ENCODE data around the gene GYPE.
"Not testable (repeated sequence)": the region's sequence is repeated elsewhere in the genome, so short reads cannot be mapped to it uniquely, and the experiment has no call there.

GYPE gene

DNA sequence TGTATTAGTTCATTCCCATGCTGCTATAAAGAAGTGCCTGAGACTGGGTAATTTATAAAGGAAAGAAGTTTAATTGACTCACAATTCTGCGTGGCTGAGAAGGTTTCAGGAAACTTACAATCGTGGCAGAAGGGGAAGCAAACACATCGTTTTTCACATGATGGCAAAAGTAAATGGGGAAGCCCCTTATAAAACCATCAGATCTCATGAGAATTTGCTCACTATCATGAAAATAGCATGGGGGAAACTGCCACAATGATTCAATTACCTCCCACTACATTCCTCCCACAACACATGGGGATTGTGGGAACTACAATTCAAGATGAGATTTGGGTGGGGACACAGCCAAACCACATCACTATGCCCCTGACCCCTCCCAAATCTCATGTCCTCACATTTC lies 35.4 kb downstream of the GYPE start:
- DNase-seq, result not testable (repeated sequence)

DNA sequence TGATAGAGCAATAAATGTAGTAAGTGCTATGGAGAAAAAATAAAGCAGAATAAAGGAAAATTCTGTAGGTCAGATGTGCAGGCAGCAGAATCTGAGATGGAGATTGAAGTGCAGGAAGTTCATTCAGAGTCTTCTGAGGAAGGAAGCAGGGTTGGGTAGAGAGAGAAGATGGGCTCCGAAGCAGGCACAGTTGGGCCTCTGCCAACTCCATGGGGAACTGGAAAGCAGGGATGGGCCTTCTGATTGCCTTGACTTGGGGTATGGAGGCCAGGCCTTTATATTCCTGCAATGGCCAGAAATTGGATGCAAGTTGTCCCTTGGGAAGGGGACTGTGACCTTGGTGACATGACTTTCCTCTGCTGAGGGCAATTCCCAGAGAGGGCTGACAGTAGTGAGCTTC lies 42.6 kb downstream of the GYPE start:
- DNase-seq, result not testable (repeated sequence)

DNA sequence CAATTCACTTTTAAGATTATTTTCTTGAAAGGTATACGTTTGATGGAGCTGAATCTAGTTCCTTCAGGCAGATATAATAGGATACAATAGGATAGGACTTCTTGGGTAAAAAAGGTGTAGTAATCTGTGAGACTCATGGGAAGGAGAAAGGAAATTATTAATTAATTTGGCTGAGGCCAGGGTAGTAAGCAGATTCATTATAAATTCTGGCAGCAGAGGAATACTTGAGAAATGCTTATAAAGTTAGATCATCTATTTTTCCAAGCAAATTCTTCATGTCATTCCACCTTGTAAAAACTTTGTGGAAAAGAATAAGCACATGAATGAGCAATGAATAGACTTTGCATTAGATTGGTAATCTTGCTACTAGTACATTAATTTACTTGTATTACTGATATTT lies 46.9 kb downstream of the GYPE start:
- DNase-seq, result no peak

DNA sequence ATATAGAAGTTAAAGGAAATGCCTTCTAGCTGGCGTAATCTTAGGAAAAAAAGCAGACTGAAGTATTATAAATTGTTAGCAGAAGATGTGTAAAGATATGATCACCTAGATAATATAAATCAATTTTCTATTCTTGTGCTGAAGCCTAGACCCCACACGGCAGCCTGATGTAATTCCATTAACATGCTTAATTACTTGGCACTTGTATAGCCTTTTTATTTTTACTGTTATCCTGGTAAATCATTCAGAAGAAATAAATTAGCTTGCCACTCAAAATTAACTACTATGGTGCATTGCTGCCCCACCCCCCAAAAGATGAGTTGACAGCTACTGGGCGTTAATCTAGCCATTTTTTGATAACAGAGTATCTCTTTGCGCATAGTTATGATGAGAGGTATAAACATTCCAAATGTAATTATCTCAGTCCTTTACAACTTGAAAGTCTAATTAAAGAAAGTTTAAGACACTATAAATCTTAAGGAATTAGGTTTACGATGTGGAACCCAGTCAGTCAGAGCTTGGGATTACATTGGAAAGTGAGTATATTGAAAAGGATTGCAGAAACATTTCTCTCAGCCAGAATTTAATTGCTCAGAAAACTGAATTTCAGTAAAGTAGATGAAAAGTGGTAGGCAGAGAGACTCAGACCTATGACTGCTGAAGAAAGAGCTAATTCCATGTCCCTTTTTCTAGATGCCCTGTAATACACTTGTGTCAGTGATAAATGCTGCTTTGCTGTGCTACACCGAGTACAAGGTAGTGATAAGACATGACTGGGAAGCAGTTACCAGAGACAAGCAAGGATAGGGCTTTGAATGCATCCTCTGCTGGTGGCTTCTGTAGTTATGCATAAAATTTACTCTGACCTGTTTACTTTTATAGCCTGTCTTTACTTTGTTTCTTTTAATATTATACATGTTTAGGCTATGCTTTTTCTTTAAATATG lies 47.7 kb downstream of the GYPE start:
- not testable (repeated sequence) for DNase-seq

DNA sequence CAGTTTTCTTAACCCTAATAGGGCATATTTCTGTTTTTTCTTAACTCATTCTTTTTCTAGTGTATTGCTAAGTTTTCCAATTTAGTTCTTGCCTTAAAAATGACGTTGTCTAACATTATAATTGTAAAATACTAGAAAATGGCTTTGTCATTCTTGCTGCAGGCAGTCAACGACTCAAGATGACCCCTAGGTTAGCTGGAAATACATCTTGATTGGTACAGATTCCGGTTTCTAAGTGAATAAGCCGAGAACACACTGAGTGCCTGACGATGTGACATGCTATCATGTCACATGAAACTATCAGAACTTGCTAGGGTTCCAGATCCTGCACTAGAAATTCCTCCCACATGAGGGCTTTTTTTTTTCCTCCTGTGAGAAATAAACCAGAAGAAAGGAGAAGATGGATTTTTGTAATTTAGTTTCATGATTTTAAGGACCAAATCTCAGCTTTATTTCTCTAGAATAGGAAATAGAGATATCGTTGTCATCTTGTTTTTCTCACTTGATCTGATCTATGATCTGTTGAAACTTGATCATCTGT lies 49.3 kb downstream of the GYPE start:
- not testable (repeated sequence) for DNase-seq

DNA sequence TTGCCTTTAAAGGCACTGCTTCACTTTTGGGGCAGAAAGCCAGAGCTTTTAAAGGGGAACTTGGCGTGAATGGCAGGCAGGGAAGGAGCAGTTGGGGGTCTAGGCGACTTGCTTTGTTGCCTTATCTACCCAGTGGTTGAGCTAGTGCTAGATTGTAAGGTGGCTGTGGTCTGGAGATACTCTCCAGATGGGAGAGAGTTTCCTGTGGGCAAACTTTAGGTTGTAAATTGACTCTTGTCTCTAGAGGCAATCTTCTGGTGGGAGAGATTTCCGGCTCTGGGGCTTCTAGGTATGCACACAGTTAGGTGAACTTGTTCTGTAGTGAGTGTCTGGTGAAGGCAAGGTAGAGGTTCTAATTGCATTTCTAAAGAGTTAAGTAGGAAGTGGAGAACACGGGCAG lies 50.7 kb downstream of the GYPE start:
- not testable (repeated sequence) for DNase-seq

DNA sequence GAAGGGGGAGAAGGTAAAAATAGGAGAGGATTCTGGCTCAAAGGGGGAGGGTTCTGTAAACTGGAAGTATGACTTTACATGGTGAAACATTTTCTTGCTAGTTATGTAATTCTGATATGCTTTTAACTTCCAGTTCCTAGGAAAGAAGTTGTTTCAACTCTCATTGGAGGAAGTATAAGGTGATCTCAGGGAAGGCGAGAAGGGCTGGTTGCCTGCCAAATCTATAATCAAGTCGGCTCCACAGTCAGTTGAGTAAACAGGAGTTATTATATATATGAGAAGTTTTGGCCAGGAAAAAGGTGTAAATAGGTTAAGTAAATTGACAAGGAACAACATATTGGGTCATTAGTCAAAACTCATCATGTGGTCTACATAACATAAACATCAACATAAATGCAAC lies 56.1 kb downstream of the GYPE start:
- DNase-seq, result not testable (repeated sequence)

DNA sequence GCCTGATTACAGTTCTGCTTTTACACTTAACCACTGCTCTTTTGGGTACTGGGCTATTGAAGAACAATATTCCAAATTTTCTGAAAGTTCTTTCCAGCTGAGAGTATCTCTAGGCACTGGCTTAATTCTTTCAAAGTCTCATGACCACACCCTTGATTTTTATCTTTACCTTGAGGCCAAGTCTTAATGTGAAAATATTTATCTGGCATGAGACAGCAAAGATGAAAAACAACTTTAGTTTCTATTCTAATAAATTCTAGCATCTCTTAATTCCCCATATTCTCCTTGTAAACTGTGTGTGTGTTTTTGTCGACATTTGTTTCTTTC lies 61.9 kb downstream of the GYPE start:
- DNase-seq, result not testable (repeated sequence)

DNA sequence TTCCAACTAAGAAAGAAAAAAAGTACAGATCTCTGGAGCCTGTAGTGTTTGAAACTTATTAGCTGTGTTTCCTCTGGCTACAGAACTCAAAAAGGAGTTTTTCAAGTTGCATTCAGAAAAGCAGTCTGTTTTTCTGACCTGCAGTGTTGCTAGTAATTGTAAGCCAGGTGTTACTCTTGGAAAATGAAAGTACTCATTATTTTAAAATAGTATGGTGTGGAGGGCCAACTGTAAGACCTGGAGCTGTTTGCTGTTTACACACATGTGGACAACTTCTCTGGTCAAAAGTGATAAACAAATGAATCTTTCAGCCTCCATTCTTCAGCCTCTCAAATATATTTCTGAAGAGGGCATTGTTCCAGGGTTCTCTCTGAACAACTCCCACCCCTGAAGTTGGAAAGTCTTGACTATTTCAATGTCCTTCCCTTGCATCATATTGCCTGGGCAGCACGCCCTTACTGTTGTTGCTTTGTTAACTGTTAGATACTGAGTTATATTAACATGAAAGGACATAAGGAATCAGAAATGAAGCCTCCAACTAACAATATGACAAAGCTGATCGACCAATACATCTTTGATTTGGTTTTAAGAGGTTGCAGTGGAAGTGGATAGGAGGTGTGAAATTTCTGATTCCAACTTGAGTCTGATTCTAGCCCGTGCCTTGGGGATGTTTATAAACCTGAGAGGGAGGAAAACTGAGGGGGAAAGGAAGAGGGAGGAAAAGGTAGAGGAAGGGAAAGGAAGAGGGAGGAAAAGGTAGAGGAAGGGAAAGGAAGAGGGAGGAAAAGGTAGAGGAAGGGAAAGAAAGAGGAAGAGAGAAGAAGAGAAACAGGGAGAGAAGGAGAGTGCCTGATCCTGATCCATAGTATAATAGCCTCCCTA lies 62.5 kb downstream of the GYPE start:
- DNase-seq, result not testable (repeated sequence)

DNA sequence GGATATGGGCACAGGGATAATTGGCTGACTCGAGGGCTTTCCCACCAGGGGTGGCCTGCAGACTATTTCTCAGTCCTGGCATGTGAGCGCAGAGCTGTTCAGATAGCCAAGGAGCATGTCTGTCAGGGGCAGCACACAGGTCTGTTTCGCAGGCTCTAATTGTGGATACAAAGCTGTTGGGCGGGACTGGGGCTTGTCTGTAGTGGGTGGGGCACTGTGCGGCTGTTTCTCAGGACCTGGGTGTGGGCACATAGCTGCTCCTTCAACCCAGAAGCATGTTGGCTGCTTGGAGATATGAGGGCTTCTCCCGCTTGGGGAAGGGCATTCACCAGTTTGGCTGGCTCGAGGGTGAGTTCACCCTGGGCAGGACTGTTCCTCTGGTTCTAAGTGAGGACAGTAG lies 65.9 kb downstream of the GYPE start:
- DNase-seq, result not testable (repeated sequence)

DNA sequence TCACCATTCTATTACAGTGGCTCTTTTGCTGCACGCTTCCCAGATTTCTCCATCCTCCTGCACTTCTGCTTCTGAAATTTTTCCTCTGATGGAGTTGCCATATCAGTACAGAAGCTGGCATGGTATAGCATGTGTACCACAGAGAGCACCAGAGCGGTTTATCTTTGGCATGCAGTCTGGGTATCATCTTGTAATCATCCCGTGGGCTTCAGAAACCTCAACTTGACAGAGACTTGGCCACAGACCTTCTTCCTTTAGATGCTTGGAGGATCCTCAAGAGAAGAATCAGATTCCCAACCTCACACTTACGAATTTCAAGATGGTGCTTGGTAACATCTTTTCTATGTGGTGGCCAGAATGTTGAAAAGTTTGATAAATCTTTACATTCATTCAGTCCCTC lies 71.2 kb downstream of the GYPE start:
- DNase-seq, result not testable (repeated sequence)

DNA sequence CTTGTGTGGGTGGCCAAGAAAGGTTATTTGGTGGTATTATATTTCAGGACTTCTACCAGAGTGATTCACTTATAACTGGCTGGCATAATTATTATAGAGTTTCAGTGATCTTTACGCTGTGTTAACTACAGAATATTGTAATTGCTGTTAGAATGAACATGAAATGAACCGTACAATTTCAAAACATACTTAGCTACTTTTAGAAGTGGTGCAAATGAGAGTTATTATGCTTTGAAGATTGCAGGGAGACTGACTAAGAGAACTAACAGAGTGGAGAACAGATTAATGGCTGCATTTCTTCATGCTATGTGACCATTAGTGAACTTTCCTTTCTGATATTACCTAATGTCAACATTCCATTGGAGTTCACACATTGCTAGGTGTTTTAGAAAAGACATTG lies 71.7 kb downstream of the GYPE start:
- not testable (repeated sequence) for DNase-seq

DNA sequence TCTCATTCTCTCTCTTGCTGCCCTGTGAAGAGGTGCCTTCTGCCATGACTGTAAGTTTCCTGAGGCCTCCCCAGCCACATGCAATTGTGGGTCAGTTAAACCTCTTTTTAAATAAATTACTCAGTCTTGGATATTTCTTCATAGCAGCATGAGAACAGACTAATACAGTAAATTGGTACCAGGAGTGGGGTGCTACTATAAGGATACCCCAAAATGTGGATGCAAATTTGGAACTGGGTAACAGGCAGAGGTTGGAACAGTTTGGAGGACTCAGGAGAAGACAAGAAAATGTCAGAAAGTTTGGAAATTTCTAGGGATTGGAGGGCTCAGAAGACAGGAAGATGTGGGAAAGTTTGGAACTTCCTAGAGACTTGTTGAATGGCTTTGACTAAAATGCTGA lies 74.8 kb downstream of the GYPE start:
- DNase-seq, result not testable (repeated sequence)

DNA sequence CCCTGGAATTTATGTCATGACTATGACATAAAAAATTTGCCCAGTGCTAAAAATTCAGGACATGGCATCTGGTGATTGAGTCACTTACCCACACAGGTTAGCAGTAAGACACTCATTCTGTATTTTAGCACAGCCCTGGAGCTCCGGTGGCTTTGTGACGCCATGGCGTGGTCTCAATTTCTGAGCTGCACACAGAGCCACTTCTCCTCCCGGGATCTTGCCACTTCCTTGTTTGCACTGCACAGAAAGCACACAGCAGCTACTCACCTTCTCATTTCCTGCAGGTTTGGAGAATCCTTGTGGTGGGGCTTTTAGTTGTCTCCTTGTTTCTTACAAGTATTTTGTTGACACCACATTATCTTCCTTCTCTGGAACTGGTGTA lies 76.1 kb downstream of the GYPE start:
- not testable (repeated sequence) for DNase-seq
